ENCODE results near the gene ATG7.

GRCh38 chr3:11331101-11331500, 58.9 kb downstream of the ATG7 start:
- TF ChIP-seq CTCF (IDR thresholded peaks at IDR 0.05; ENCODE audit: low read depth, low read length, missing input control) (no peak), TAF1 (conservative IDR thresholded peaks at IDR 0.05) (no peak), EGR1 (IDR thresholded peaks at IDR 0.05; ENCODE audit: low read depth in 2 of 2) (no peak), RXRA (IDR thresholded peaks at IDR 0.05) (no peak), FOXA1 (IDR thresholded peaks at IDR 0.05) (no peak)
